ENCODE data around the gene MSANTD3. TPM values are rescaled to one million over a fixed set of nuclear protein-coding genes. Genes with fewer than 3 reads are reported as not detected.

The MSANTD3 gene
- total RNA-seq, 1 experiment from 2014 or later = 79.4 TPM

DNA sequence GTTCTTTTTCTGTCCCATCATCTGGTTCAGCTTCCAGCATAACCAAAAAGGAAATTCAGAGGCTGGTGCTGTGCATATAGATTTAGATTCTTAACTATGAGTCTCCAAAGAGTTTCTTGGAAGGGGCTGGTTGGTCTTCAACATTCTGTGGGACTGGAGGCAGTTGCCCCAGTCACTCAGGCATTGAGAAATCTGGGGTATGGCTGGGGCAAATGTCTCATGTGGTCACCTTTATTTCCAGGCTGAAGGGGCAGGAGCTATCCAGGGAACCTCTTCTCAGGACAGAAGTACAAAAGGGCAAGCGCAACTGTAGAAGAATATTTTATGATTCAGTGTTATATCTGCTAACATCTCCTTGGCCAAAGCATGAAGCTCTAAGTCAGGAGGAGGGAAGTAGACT lies 30.6 kb downstream of the MSANTD3 start:
- Histone ChIP-seq H3K27ac (no peak overlapping the region), H3K27me3 (replicated peaks) (no peaks in the 10 kb centered on the region), H3K4me1 (replicated peaks) (no peaks in the 10 kb centered on the region), H3K4me3 (no peak overlapping the region), H3K9me3 (replicated peaks) (no peaks in the 10 kb centered on the region), H3K36me3 (peaks cover 18% of the 10 kb centered on the region)
- no peak for DNase-seq (ENCODE audit: low read depth in 1 of 2, low spot score in 2 of 2)

DNA sequence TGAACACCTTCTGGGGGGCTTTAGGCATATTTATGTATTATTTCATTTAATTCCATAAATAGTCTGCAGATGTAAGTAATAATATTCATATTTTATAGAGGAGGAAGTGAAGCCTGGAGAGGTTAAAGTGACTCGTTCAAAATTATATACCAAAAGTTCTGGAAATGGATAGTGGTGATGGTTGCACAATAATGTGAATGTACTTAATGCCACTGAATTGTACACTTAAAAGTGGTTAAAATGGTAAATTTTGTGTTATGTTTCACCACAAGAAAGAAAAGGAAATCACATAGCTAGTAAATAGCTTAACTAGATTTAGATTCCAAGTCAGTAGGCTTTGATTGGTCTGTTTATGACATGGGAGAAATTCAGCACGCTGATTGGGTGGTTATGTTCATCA lies 33.0 kb downstream of the MSANTD3 start:
- Histone ChIP-seq H3K4me1 (replicated peaks) (no peaks in the 10 kb centered on the region), H3K27me3 (replicated peaks) (no peaks in the 10 kb centered on the region), H3K27ac (no peak overlapping the region), H3K4me3 (no peak overlapping the region), H3K36me3 (no peaks in the 10 kb centered on the region), H3K9me3 (replicated peaks) (no peaks in the 10 kb centered on the region)
- no peak for DNase-seq (ENCODE audit: low read depth in 1 of 2, low spot score in 2 of 2)

DNA sequence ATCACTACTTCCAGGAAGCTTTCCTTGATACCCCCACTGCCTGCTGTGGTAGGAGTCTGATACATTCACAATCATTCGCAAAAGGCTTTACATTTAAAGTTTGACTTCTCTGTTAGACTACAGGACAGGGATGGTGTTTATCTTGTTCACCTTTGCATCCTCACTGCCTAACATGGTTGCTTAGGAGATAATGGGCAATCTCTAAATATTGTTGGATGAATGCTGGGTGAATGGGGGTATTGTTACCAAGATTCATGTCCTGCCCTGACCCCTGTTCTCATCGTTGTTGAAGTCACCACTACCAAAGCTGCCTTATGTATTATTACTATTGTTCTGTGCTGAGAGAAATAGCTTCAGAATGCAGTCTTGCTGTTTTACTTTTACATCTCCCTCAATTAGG lies 38.3 kb downstream of the MSANTD3 start:
- Histone ChIP-seq H3K27ac (no peak overlapping the region), H3K27me3 (replicated peaks) (no peaks in the 10 kb centered on the region), H3K4me3 (no peak overlapping the region), H3K9me3 (replicated peaks) (no peaks in the 10 kb centered on the region), H3K4me1 (replicated peaks) (no peaks in the 10 kb centered on the region), H3K36me3 (no peaks in the 10 kb centered on the region)
- DNase-seq (ENCODE audit: low read depth in 1 of 2, low spot score in 2 of 2) = no peak

DNA sequence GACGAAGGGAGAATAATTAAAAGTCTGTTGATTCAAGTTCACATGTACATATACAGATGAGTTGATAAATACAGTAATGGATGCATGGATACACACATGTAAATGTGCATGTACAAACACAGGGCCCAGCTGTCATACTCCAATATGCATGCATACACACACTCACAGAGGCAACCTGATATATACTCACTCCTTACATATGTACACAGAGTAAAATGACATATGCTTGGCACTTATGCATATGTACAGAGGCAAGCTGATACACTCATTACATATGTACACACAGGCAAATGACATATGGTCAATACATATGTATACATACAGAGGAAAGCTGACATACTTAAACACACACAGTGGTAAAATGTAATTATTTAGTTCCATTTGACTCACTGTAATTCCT lies 38.8 kb downstream of the MSANTD3 start:
- H3K27ac ChIP-seq = no peak overlapping the region
- no peaks in the 10 kb centered on the region for H3K27me3 ChIP-seq (replicated peaks)
- DNase-seq (ENCODE audit: low read depth in 1 of 2, low spot score in 2 of 2) = no peak
- H3K9me3 ChIP-seq (replicated peaks) = no peaks in the 10 kb centered on the region
- H3K4me3 ChIP-seq = no peak overlapping the region
- no peaks in the 10 kb centered on the region for H3K4me1 ChIP-seq (replicated peaks)
- H3K36me3 ChIP-seq = no peaks in the 10 kb centered on the region

DNA sequence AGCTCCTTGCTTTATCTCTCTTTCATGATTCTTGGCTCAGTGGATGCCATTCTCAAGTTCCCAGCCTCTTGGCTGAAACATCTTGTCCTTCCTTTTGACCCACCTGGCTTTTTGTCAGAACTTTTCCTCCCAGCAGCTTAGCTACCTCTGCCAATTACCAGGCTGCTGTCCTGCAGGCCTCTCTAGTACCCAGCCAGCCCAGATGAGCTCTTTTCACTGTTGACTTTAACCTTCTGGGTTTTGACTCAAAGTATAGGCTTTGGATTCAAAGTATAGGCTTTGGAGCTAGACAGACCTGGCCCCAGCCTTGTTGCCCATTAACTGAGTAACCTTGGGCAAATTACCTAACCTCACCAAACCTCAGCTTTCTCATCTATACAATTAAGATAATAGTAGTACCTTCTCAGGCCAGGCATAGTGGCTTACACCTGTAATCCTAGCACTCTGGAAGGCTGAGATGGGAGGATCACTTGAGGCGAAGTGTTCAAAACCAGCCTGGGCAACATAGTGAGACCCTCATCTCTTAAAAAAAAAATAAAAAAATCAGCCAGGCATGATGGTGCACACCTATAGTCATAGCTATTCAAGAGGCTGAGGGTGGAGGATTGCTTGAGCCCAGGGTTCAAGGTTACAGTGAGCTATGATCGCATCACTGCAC lies 39.4 kb downstream of the MSANTD3 start:
- no peaks in the 10 kb centered on the region for H3K9me3 ChIP-seq (replicated peaks)
- no peaks in the 10 kb centered on the region for H3K36me3 ChIP-seq
- no peak overlapping the region for H3K27ac ChIP-seq
- H3K27me3 ChIP-seq (replicated peaks) = no peaks in the 10 kb centered on the region
- DNase-seq (ENCODE audit: low read depth in 1 of 2, low spot score in 2 of 2) = no peak
- H3K4me3 ChIP-seq = no peak overlapping the region
- H3K4me1 ChIP-seq (replicated peaks) = no peaks in the 10 kb centered on the region

DNA sequence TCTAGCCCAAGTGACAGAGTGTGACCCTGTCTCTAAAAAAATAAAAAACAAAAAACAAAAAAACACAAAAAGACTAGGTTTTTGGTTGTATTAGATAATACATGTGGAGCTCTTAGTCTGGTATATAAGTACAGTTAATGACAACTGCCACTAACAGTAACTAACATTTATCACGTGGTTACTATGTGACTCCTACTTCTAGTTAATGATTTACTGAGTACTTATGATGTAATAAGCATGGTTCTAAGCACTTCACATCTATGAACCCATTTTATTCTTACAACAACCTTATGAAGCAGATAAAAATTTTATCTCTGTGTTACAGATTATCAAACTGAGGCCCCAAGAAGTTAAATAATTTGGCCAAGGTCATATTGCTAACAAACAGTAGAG lies 39.9 kb downstream of the MSANTD3 start:
- no peak for DNase-seq (ENCODE audit: low read depth in 1 of 2, low spot score in 2 of 2)
- H3K27ac ChIP-seq = no peak overlapping the region

DNA sequence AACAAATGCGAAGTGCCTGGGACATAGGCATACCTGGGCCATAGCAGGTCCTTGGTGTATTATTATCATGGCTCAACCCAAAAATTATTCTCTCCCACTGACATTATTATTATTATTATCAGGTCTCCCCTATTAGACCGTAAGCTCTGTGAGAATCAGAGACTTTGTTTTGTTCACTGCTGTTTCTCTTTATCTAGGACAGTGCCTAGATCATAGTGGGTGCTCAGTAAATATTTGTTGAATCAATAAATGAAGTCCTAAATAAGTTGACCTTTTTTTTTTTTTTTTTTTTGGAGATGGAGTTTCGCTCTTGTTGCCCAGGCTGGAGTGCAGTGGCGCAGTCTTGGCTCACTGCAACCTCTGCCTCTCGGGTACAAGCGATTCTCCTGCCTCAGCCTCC lies 41.1 kb downstream of the MSANTD3 start:
- Histone ChIP-seq H3K27ac (no peak overlapping the region), H3K9me3 (replicated peaks) (no peaks in the 10 kb centered on the region), H3K4me1 (replicated peaks) (no peaks in the 10 kb centered on the region), H3K4me3 (no peak overlapping the region), H3K36me3 (no peaks in the 10 kb centered on the region), H3K27me3 (replicated peaks) (no peaks in the 10 kb centered on the region)
- no peak for DNase-seq (ENCODE audit: low read depth in 1 of 2, low spot score in 2 of 2)

More for the DNA sequence above, 39.9 kb downstream of the MSANTD3 start:
- Histone ChIP-seq H3K27me3 (replicated peaks) (no peaks in the 10 kb centered on the region), H3K36me3 (no peaks in the 10 kb centered on the region), H3K4me1 (replicated peaks) (no peaks in the 10 kb centered on the region), H3K4me3 (no peak overlapping the region), H3K9me3 (replicated peaks) (no peaks in the 10 kb centered on the region)

DNA sequence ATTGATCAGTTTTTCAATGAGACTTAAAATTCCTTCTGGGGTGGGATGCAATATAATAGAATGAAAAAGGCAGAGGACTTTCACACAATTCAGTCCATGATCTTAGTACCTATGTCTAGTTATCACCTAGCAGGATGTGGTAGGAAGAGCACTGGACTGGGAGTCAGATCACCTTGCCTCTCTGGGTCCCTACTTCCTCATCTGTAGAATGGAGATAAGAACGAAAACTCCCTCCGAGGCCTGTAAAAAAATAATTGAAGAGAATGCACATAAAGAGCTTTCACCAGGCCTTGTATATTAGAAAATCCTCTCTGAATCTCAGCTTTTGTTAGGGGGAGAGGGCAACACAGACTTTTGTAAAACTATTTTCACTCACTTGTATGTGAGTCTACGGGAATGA lies 45.3 kb downstream of the MSANTD3 start:
- Histone ChIP-seq H3K27ac (no peak overlapping the region), H3K27me3 (replicated peaks) (no peaks in the 10 kb centered on the region), H3K4me1 (replicated peaks) (0 out of 2 replicates have a peak, but pooled peaks cover 3% of the 10 kb centered on the region), H3K36me3 (no peaks in the 10 kb centered on the region), H3K4me3 (no peak overlapping the region), H3K9me3 (replicated peaks) (no peaks in the 10 kb centered on the region)
- no peak for DNase-seq (ENCODE audit: low read depth in 1 of 2, low spot score in 2 of 2)

DNA sequence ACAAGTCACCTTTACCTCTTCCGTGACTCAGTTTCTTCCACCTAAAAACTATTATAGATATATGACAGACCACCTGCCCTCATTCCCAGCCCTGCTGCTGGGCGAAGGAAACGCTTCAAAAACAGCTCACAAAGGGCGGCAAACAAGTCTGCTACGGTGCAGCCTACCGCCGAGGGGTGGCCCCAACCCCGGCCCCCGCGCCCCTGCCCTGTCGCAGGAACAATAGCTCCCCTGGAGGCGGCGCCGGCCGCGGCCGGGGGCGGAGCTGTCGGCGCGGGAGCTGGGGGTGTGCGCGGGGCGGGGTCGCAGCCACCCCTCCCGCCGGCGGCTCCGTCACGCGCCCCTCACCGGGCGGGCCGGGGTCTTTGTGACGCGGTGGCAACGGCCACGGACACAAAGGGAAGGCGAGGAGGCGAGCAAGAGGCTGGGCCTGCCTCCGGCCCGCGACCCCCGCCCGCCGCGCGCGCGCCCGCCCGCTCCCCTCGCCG lies 45.9 kb downstream of the MSANTD3 start, which contains the start of gene TMEFF1:
Gene TMEFF1, plus strand, starts transcription at position 362 of the 488 bp plus-strand sequence. CDS start 396 bp downstream, outside the sequence.
- Histone ChIP-seq H3K27me3 (replicated peaks) (no peaks in the 10 kb centered on the region), H3K27ac (no peak within 1 kb of the TSS), H3K9me3 (replicated peaks) (no peaks in the 10 kb centered on the region), H3K4me1 (replicated peaks) (0 out of 2 replicates have a peak, but pooled peaks cover 3% of the 10 kb centered on the region), H3K36me3 (no peaks in the 10 kb centered on the region), H3K4me3 (peak within 1 kb of the TSS; percentile 77)
- peak in 1 of 2 experiments; percentile 58 for DNase-seq (ENCODE audit: low read depth in 1 of 2, low spot score in 2 of 2)

DNA sequence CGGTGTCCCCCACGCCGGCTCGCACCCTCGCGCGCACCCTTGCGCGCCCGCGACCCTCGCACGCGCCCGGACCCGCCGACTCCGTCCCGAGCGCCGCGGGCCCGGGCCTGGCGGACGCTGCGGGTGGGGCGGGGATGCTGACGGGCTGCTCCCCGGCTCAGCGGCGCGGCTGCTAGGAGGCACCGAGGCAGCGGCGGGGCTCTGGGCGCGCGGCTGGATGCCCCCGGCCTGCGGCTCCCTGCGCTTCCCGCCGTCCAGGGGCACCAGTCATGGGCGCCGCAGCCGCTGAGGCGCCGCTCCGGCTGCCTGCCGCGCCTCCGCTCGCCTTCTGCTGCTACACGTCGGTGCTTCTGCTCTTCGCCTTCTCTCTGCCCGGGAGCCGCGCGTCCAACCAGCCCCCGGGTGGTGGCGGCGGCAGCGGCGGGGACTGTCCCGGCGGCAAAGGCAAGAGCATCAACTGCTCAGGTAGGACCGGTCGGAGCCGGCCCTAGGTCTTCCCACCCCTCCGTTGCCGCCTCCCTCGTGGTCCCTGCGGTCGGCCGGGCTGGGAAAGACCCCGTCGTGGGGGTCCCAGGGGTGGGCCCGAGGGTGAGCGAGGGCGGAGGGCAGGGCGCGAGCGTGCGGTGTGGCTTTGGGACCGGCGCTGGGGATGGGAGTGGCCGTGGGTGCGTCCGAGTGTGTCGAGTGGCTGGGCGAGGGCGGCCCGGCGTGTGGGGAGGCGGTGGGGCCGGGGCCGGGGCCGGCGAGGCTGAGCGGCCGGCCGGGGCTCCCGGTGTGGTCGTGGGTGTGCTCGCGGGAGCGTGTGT lies 46.5 kb downstream of the MSANTD3 start:
- DNase-seq (ENCODE audit: low read depth in 1 of 2, low spot score in 2 of 2) = peak; percentile 48 to 52
- no peaks in the 10 kb centered on the region for H3K9me3 ChIP-seq (replicated peaks)
- no peak overlapping the region for H3K27ac ChIP-seq
- H3K36me3 ChIP-seq = no peaks in the 10 kb centered on the region
- H3K27me3 ChIP-seq (replicated peaks) = no peaks in the 10 kb centered on the region
- H3K4me1 ChIP-seq (replicated peaks) = 0 out of 2 replicates have a peak, but pooled peaks cover 3% of the 10 kb centered on the region
- H3K4me3 ChIP-seq = peak overlapping the region; percentile 77

DNA sequence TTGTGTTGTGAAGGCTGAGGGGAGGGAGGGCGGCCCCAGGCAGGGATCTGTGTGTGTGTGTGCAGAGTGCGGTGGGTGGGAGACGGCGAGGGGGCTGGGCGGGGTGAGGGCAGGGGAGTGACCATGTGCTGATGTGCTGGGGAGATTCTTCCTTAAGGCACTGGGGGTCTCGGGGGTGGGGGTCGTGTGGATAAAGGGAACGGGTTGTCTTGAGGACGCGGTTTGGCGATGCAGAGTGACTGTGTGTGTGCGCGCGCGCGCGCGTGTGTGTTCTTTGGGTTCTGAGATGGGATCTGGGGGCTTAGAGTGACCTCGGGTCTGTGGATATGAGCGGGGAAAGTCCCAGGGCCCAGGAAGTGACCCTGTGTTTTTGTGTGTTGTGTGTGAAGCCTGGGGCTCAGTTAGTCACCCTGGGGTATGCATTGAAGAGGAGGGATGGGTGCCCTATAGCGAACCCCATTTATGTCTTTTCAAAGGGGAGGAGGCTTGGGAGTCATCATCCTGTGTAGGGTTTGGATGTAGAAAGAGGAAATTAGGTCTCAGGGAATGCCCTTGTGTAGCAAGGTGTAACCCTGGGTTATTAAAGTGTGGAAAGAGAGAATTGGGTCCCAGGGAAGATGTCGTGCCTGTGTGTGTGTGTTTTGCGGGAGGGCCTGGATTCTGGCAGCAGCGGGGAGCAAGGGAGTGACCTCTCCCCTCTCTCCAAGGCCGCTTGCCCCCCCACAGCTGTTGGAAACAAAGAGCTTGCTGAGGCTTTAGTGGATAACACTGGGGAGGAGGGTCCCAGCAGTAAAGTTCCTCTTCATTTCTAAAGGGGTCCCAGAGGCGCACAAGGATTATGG lies 47.4 kb downstream of the MSANTD3 start:
- H3K9me3 ChIP-seq (replicated peaks) = no peaks in the 10 kb centered on the region
- H3K4me3 ChIP-seq = peak overlapping the region; percentile 77
- no peaks in the 10 kb centered on the region for H3K27me3 ChIP-seq (replicated peaks)
- H3K36me3 ChIP-seq = no peaks in the 10 kb centered on the region
- no peak overlapping the region for H3K27ac ChIP-seq
- DNase-seq (ENCODE audit: low read depth in 1 of 2, low spot score in 2 of 2) = no peak
- H3K4me1 ChIP-seq (replicated peaks) = 0 out of 2 replicates have a peak, but pooled peaks cover 3% of the 10 kb centered on the region

DNA sequence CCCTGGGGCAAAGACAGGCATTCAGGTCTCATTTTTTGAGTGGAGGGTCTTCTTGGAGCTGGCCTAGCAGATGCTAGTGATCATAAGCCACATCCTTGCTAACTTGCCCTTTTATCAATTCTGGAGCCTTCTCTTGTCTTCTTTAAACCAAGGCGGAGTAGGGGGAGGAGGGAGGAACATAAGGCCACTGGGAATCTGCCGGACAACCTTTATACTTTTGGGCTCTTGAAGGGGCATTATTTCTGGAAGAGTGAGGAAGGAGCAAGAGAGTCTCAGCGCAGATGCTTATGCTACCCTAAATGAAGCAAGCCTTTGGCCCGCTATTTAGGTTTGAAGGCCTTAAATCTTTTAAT lies 48.0 kb downstream of the MSANTD3 start:
- Histone ChIP-seq H3K4me3 (no peak overlapping the region), H3K27me3 (replicated peaks) (no peaks in the 10 kb centered on the region), H3K4me1 (replicated peaks) (0 out of 2 replicates have a peak, but pooled peaks cover 3% of the 10 kb centered on the region), H3K36me3 (no peaks in the 10 kb centered on the region), H3K9me3 (replicated peaks) (no peaks in the 10 kb centered on the region), H3K27ac (no peak overlapping the region)
- DNase-seq (ENCODE audit: low read depth in 1 of 2, low spot score in 2 of 2) = no peak

DNA sequence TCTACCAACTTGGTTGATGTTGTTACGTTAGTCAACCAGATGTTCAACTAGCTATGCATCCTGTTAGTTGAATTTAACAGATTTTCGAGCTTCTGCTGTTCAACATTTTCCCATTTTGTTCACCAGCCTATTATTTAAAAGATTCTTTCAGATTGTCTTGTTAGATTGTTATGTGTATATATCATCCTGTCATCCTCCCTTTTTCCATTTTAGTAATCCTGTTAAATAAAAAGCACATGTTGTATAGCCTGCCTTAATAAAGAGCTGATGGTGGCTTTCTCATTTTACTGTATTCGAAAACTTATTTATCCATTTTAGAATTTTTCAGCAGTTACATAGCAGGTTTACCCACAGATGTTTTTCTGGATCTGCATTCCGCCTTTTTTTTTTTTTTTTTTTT lies 50.3 kb downstream of the MSANTD3 start:
- Histone ChIP-seq H3K4me1 (replicated peaks) (0 out of 2 replicates have a peak, but pooled peaks cover 3% of the 10 kb centered on the region), H3K27ac (no peak overlapping the region), H3K9me3 (replicated peaks) (no peaks in the 10 kb centered on the region), H3K36me3 (no peaks in the 10 kb centered on the region), H3K27me3 (replicated peaks) (no peaks in the 10 kb centered on the region), H3K4me3 (no peak overlapping the region)
- DNase-seq (ENCODE audit: low read depth in 1 of 2, low spot score in 2 of 2) = no peak
